A673 (cell line): ENCODE data around the gene MS4A10.

Experiments used
- CTCF ChIP-seq: fragments of 300-800, 200-600 bp; sonication (generic); conservative IDR thresholded peaks from 2 replicates; pipeline ENCODE4 v1.5.1; 2017; ENCODE audit warnings: low read depth, mild to moderate bottlenecking, antibody characterized with exemption, low read length, moderate library complexity, mixed read lengths
- EZH2 ChIP-seq: fragments of 200-600 bp; sonication (generic); IDR thresholded peaks from 2 replicates; pipeline ENCODE4 v1.6.1; 2017; ENCODE audit warnings: borderline replicate concordance, low read depth, mild to moderate bottlenecking, mixed read lengths, antibody characterized with exemption, low read length; ENCODE audit not compliant: poor library complexity, severe bottlenecking

GRCh38 chr11:60831143-60831500 is 46.0 kb downstream of the MS4A10 start:
- TF ChIP-seq CTCF, result peak; percentile 97
- TF ChIP-seq EZH2, result no peak
